CD14-positive monocyte (primary cell): ENCODE measurements around the gene IGHMBP2. TPM values are rescaled to one million over a fixed set of nuclear protein-coding genes. Genes with fewer than 3 reads are reported as not detected.

Source experiments
- DNase-seq, 3 donors: peaks; one replicate each; pipeline ENCODE4 v3.0.0-alpha.2; 2011 to 2022
- H2AFZ ChIP-seq: 2 replicates; pipeline ENCODE4 v1.6.0; 2012; ENCODE audit warnings: mild to moderate bottlenecking, low read depth, low read length, inconsistent platforms; ENCODE audit not compliant: insufficient read depth, poor library complexity, severe bottlenecking
- H3K27ac ChIP-seq, 2 donors: 1 replicate in 1 of 2; 2 replicates in 1 of 2; pipeline ENCODE4 v1.5.1; 2012 to 2013; ENCODE audit warnings: low read length in 2 of 2, control low read depth in 1 of 2, inconsistent platforms in 1 of 2, low read depth in 1 of 2, mild to moderate bottlenecking in 1 of 2
- H3K27me3 ChIP-seq, 2 donors: one replicate each; pipeline versions ENCODE4 v1.6.0 to v1.6.1; 2011 to 2013; ENCODE audit warnings: low read length in 2 of 2; ENCODE audit not compliant: control insufficient read depth in 2 of 2, insufficient read depth in 2 of 2
- H3K36me3 ChIP-seq, 2 donors: replicated peaks in 1 of 2; 1 replicate in 1 of 2; 2 replicates in 1 of 2; pipeline versions ENCODE4 v1.5.1 to v1.6.1; 2012 to 2013; ENCODE audit warnings: low read length in 2 of 2, control low read depth in 1 of 2, inconsistent platforms in 1 of 2, mild to moderate bottlenecking in 1 of 2; ENCODE audit not compliant: insufficient read depth in 2 of 2, control insufficient read depth in 1 of 2
- H3K4me1 ChIP-seq, 2 donors: 1 replicate in 1 of 2; 2 replicates in 1 of 2; pipeline versions ENCODE4 v1.5.1 to v1.6.1; 2012 to 2013; ENCODE audit warnings: low read length in 2 of 2, control low read depth in 1 of 2, inconsistent platforms in 1 of 2, mild to moderate bottlenecking in 1 of 2, moderate library complexity in 1 of 2; ENCODE audit not compliant: insufficient read depth in 2 of 2, control insufficient read depth in 1 of 2
- H3K4me2 ChIP-seq: replicated peaks from 2 replicates; pipeline ENCODE3; 2012; ENCODE audit warnings: low read length, moderate library complexity, mild to moderate bottlenecking; ENCODE audit not compliant: poor library complexity, severe bottlenecking; ENCODE audit errors: extremely low read depth
- H3K4me3 ChIP-seq, 3 experiments: fragments of 200-600 bp in 1 of 3; sonication (generic) in 1 of 3; replicated peaks in 1 of 3; 1 replicate in 2 of 3; 2 replicates in 1 of 3; pipeline ENCODE4 v1.5.1; 2011 to 2013; ENCODE audit warnings: low read length in 3 of 3, mild to moderate bottlenecking in 3 of 3, control low read depth in 2 of 3, low read depth in 2 of 3, inconsistent platforms in 1 of 3, moderate library complexity in 1 of 3
- H3K79me2 ChIP-seq: 2 replicates; pipeline ENCODE4 v1.6.0; 2012; ENCODE audit warnings: mild to moderate bottlenecking, control low read depth, inconsistent platforms, low read length, moderate library complexity; ENCODE audit not compliant: insufficient read depth
- H3K9ac ChIP-seq: 2 replicates; pipeline ENCODE4 v1.6.0; 2017; ENCODE audit warnings: low read length, mild to moderate bottlenecking; ENCODE audit not compliant: insufficient read depth, poor library complexity, severe bottlenecking
- H3K9me3 ChIP-seq, 2 donors: replicated peaks in 1 of 2; 1 replicate in 1 of 2; 2 replicates in 1 of 2; pipeline versions ENCODE4 v1.5.1 to v1.6.1; 2012 to 2013; ENCODE audit warnings: low read length in 2 of 2, control low read depth in 1 of 2; ENCODE audit not compliant: control insufficient read depth in 1 of 2, insufficient read depth in 1 of 2
- H4K20me1 ChIP-seq: 2 replicates; pipeline ENCODE4 v1.6.0; 2012; ENCODE audit warnings: mild to moderate bottlenecking, low read length, control low read depth, moderate library complexity; ENCODE audit not compliant: insufficient read depth
- H3K27ac Mint-ChIP-seq, 7 donors: one replicate each; pipeline ENCODE4 v1.8.0; 2020; ENCODE audit warnings: mild to moderate bottlenecking in 7 of 7, mixed read lengths in 7 of 7, moderate library complexity in 6 of 7, inconsistent platforms in 2 of 7
- H3K27me3 Mint-ChIP-seq, 3 donors: one replicate each; pipeline ENCODE4 v1.8.0; 2021 to 2022; ENCODE audit warnings: low read depth in 3 of 3, mild to moderate bottlenecking in 3 of 3, mixed read lengths in 3 of 3, moderate library complexity in 3 of 3, inconsistent platforms in 1 of 3
- H3K36me3 Mint-ChIP-seq, 2 donors: one replicate each; pipeline ENCODE4 v1.8.0; 2020; ENCODE audit warnings: mixed read lengths in 2 of 2, inconsistent platforms in 1 of 2, mild to moderate bottlenecking in 1 of 2
- H3K4me1 Mint-ChIP-seq: one replicate; pipeline ENCODE4 v1.8.0; 2020; ENCODE audit warnings: mild to moderate bottlenecking, mixed read lengths
- H3K4me3 Mint-ChIP-seq, 2 donors: one replicate each; pipeline ENCODE4 v1.8.0; 2020; ENCODE audit warnings: mild to moderate bottlenecking in 2 of 2, mixed read lengths in 2 of 2, moderate library complexity in 1 of 2
- H3K9me3 Mint-ChIP-seq, 7 donors: one replicate each; pipeline ENCODE4 v1.8.0; 2020 to 2022; ENCODE audit warnings: mixed read lengths in 7 of 7, mild to moderate bottlenecking in 6 of 7, moderate library complexity in 6 of 7, inconsistent platforms in 2 of 7
- CTCF ChIP-seq: fragments of 200-600 bp; IDR thresholded peaks from one replicate; pipeline ENCODE4 v1.8.0; 2022; ENCODE audit warnings: antibody characterized with exemption, mild to moderate bottlenecking
- WGBS: methylation state at CpG from one replicate; pipeline ENCODE4 v1.1.5; 2013; ENCODE audit warnings: missing lambda C conversion rate; ENCODE audit not compliant: insufficient coverage; 5-methylcytosine and 5-hydroxymethylcytosine counted together
- intact Hi-C, 2 donors: fragments of 100-400 bp; cut with micrococcal nuclease; formaldehyde crosslinking; loops; one replicate each; pipeline versions ENCODE4 v1.15.0 to v1.15.1; 2023
- polyA plus RNA-seq, 3 donors: library from polyadenylated mRNA; depleted of rRNA in 1 of 3; unstranded in 2 of 3; stranded (reverse) in 1 of 3; fragments of 300-500 nt in 2 of 3; fragments of >200 nt in 1 of 3; fragmentation: Illumina TruSeq in 2 of 3; gene quantifications; 1 replicate in 2 of 3; 2 replicates in 1 of 3; pipeline ENCODE4 v1.2.3, GENCODE V29; 2012 to 2021

Gene IGHMBP2
- polyA plus RNA-seq, 3 donors: 3.9 to 14.9 (median 6.0) TPM

- Histone ChIP-seq H3K4me3 (no peak overlapping the region), H3K4me2 (no peak overlapping the region), H3K4me1 (no peaks in the 10 kb centered on the region), H4K20me1 (no peaks in the 10 kb centered on the region), H2AFZ (no peak overlapping the region), H3K36me3 (no peaks in the 10 kb centered on the region), H3K27ac (no peak overlapping the region), H3K9me3 (no peaks in the 10 kb centered on the region), H3K27me3 (peaks cover 0 to 5% of the 10 kb centered on the region in 2 donors), H3K79me2 (no peaks in the 10 kb centered on the region), H3K9ac (no peak overlapping the region)
- Mint-ChIP-seq H3K27me3 (peaks cover 4 to 9% (median 7%) of the 10 kb centered on the region in 3 donors), H3K4me3 (no peak overlapping the region), H3K9me3 (peaks cover 0 to 6% (median 3%) of the 10 kb centered on the region in 7 donors), H3K4me1 (peaks cover 7% of the 10 kb centered on the region), H3K36me3 (no peaks in the 10 kb centered on the region), H3K27ac (peak overlapping the region in 1 of 7 donors; percentile 13)
- WGBS: 96% methylated on average over 3 of the region's 15 CpGs
- intact Hi-C loops: no loop called here
- TF ChIP-seq CTCF: no peak
- DNase-seq: no peak
Observed at GRCh38 chr11:68965901-68966853, 62.5 kb downstream of the IGHMBP2 start.

GRCh38 chr11:68966894-68967780 is 63.4 kb downstream of the IGHMBP2 start:
- H3K4me3 ChIP-seq: no peak overlapping the region

More at GRCh38 chr11:68966894-68967780, 63.4 kb downstream of the IGHMBP2 start:
- Mint-ChIP-seq H3K9me3 (peaks cover 0 to 6% (median 3%) of the 10 kb centered on the region in 7 donors), H3K27ac (no peak overlapping the region), H3K36me3 (no peaks in the 10 kb centered on the region), H3K4me3 (no peak overlapping the region), H3K4me1 (peaks cover 7% of the 10 kb centered on the region), H3K27me3 (peaks cover 7 to 12% (median 9%) of the 10 kb centered on the region in 3 donors)
- no peak for DNase-seq
- no peak overlapping the region for H3K9ac ChIP-seq
- H3K9me3 ChIP-seq: no peaks in the 10 kb centered on the region
- no peak overlapping the region for H3K4me2 ChIP-seq
- no peaks in the 10 kb centered on the region for H4K20me1 ChIP-seq
- H3K79me2 ChIP-seq: no peaks in the 10 kb centered on the region
- no peaks in the 10 kb centered on the region for H3K36me3 ChIP-seq
- 100% methylated on average over 5 of the region's 9 CpGs for WGBS
- TF ChIP-seq CTCF: no peak
- H3K27ac ChIP-seq: no peak overlapping the region
- no peaks in the 10 kb centered on the region for H3K4me1 ChIP-seq
- H3K27me3 ChIP-seq: peaks cover 0 to 8% of the 10 kb centered on the region in 2 donors
- intact Hi-C loops: no loop called here
- H2AFZ ChIP-seq: no peak overlapping the region
